CD4-positive, alpha-beta T cell treated with Interferon gamma for 1 hour (primary cell): ENCODE data around the gene GMDS.

ENCODE experiments used
- DNase-seq: peaks from one replicate; pipeline ENCODE4 v3.0.0-alpha.2; 2020

The GMDS gene

GRCh38 chr6:2203264-2203663, 42.1 kb downstream of the GMDS start:
- no peak for DNase-seq

DNA sequence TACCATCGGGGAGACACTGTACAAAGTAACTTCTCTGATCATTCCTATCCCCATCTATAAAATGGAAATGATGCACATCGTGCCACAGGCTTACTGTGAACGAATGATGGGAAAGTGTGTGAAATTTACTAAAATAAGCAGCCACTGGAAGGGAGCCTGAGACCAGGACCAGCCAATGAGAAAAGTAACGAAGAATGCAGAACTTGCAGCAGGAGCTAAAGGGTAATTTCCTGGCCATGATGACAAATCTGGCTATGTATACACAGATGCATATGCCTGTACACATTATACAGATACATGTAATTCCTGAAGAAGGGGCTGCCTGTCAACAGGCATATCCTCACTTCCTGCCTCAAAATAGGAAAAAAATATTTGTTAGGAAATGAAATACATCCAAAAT, 47.4 kb downstream of the GMDS start:
- DNase-seq, result no peak

- no peak for DNase-seq
Measured at GRCh38 chr6:2197177-2197671, 48.2 kb downstream of the GMDS start.

DNA sequence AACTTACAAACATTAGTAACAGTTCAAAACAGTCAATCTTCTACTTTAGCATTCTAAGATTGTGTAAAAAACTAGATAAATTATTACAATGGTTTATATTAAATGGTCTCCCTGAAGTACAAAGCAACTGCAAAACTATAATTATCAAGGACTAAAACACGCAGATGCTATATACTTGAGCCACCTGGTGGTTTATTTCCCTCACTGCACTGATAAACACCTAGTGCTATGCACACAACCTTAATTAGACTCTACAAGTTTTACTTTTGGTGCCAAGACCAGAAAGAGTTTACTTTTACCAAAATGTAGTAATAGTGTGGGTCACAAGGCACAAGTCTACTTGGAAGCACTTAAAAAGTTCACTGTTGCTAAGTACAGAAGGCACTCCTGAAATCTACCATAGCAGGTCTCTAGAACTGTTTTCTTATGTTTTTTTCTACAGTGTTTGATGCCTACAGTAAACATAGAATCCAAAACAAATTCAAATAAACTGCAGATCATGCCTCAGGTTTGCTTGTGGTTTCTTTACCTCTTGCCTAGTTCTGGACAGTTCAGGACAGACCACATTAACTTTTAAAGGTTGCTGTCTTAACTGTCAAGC, 49.2 kb downstream of the GMDS start:
- no peak for DNase-seq

DNA sequence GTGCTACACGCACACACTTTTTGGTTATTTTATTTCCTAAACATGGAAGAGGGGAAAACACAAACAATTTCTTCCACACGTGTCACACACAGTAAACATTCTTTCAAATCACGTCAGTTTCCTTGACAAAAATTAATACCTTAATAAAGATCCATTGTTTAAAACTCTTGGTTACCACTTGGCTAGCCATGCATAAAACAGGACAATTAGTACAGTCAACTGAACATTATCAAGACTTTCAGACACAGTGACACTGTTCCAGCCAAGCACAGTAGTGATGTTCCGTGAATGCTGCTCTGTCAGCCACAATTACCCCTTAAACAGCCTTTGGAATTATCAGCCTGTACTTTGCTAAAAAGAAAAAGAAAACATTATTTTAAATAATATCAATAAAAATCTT, 50.8 kb downstream of the GMDS start:
- no peak for DNase-seq

DNA sequence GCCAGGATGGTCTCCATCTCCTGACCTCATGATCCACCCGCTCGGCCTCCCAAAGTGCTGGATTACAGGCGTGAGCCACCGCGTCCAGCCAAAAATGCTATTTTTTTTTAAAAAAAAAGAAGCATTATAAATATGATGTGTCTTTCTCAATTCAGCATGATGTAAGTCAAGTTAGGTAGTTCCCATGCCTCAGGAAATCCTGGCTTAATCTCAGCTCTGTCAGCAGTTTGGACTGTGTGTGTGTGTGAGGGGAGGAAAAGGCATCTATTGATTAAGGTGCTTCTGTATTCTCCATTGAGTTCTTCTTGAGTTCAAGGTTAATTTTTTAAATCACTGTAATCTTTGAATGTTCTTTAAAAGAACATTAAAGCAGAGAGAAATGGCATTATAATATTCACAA, 51.5 kb downstream of the GMDS start:
- no peak for DNase-seq

DNA sequence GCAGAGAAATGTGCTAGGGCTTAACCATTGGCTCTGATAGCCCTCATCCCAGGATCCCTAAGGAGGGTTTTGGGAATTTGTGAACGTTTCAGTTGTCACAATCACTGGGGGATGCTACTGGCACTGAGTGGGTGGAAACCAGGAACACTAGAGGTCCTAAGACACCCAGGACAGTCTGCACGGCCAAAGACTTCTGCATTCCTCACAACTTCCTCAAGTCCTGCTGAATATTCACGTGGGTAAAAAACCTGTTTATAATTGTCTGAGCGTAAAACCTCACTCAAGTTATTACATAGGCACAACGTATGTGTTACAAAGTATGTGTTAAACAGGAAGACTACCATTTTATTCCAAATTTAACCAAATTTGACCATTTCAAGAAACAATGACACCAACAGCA, 52.4 kb downstream of the GMDS start:
- DNase-seq, result no peak

DNA sequence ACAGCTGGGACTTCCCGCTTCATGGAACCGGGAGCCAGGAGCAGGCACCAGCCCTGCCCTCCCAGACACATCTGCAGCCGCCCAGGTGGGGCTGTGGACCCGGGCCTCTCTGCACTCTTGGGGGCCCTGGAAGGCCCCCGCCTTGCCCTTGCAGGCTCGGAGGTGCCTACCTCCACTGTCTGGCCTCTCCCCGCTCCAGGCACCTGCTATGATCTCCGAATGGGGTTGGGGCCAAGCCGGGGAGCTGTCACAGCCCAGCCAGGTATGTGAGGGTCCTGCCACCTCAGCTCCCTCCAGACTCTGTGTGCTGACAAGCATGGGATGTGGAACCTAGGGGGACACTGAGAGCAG, 54.0 kb downstream of the GMDS start:
- no peak for DNase-seq

GRCh38 chr6:2190661-2191389, 54.6 kb downstream of the GMDS start:
- no peak for DNase-seq

GRCh38 chr6:2188856-2189384, 56.5 kb downstream of the GMDS start:
- no peak for DNase-seq

- no peak for DNase-seq
Measured at GRCh38 chr6:2188397-2188796, 57.0 kb downstream of the GMDS start.

- no peak for DNase-seq
Measured at GRCh38 chr6:2187826-2188225, 57.6 kb downstream of the GMDS start.

- no peak for DNase-seq
Measured at GRCh38 chr6:2186516-2186915, 58.9 kb downstream of the GMDS start.

DNA sequence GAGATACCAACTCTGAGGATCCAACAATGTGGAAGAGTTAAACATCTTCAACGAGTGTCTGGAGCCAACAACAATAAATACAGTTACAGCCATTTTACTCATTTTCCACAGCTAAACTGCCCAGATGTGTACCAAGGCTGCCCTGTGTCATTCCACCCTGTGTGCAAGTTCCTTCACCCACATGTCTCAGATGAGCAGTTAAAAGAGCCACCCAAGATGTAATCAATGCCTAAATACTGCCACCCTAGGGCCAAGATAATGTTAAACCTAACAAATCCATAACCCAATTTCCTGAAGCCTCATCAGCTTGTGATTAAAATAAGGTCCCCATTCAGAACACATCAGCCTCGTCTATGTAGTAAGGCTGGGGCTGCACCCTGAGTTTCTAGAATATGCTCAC, 59.9 kb downstream of the GMDS start:
- DNase-seq, result no peak

GRCh38 chr6:2184700-2185455, 60.5 kb downstream of the GMDS start:
- DNase-seq, result no peak

DNA sequence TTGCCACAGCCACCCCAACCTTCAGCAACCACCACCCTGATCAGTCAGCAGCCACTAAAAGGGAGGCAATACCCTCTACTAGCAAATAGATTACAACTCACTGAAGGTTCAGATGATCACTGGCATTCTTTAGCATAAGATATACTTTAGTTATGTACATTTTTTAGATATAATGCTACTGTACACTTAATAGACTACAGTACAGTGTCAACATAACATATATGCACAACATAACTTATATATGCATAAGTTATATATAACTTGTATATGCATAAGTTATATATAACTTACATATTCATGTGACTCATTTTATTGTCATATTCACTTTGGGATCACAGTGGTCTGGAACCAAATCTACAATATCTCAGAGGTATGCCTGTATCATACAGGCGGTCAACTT, 61.7 kb downstream of the GMDS start:
- no peak for DNase-seq

DNA sequence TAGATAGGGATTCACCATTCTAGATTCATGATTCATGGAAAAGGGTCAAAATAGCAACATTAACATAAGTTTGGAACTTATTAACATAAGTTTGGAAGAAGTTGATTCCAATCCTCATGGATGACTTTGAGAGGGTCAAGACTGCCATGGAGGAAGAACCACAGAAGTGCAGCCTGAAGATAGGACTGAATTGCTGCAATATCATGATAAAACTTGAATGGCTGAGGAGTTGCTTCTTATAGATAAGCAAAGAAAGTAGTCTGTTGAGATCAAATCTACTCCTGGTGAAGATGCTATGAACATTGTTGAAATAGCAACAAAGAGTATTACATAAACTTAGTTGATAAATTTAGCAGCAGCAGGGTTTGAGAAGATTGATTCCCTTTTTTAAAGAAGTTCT, 62.2 kb downstream of the GMDS start:
- DNase-seq, result no peak

DNA sequence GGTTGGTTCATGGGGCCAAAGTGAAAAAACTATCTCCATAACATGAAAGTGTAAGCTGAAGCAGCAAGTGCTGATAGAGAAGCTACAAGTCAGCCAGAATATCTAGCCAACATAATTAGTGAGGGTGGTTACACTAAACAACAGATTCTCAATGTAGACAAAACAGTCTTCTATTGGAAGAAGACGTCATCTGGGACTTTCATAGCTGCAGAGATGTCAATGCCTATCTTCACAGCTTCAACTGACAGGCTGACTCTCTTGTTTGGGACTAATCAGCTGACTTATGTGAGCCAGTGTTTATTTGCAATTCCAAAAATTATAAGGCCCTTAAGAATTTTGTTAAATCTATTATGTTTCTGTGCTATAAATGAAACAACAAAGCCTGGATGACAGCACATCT, 63.2 kb downstream of the GMDS start:
- DNase-seq, result no peak

GRCh38 chr6:2181567-2181966, 63.8 kb downstream of the GMDS start:
- DNase-seq, result no peak

DNA sequence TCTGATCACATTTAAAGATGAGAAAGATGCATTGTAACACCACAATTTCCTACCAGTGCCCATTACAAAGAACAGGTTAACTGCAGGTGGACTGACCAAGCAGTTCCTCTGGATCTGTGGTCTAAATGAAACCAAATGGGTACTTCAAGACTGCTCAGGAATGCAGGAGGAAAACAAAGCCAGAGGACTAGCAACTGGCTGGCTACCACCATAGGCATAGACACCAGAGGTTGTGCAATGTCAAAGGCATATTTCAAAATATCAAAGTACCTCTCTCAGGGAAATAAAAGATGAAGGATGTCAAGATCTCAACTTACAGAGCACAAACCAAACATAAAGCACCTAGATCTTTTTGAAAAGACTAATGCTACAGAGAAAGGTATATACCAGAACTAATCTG, 65.5 kb downstream of the GMDS start:
- no peak for DNase-seq

- no peak for DNase-seq
Measured at GRCh38 chr6:2179241-2179640, 66.2 kb downstream of the GMDS start.

GRCh38 chr6:2178125-2178524, 67.3 kb downstream of the GMDS start:
- no peak for DNase-seq

DNA sequence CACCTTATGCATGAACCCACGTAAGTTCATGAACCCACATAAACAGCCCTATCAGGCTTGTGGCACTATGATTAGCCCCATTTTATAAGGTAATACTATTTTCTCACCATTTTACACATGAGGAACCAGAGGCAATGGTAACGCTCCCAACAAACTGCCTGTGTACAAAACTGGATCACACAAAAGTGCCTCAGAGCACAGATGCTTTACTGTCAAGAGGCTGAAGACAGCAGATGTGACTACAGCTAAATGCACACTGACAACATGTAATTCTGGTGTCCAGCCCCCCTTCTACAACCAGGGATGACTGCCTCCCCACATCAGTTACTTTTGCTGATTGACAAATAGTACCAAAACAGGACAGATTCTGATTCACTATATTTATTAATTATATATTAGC, 69.6 kb downstream of the GMDS start:
- no peak for DNase-seq
